Measurements from ENCODE around the gene DNHD1.

GRCh38 chr11:6596239-6596877 lies 99.3 kb downstream of the DNHD1 start:
- TF ChIP-seq, protein P1, sequence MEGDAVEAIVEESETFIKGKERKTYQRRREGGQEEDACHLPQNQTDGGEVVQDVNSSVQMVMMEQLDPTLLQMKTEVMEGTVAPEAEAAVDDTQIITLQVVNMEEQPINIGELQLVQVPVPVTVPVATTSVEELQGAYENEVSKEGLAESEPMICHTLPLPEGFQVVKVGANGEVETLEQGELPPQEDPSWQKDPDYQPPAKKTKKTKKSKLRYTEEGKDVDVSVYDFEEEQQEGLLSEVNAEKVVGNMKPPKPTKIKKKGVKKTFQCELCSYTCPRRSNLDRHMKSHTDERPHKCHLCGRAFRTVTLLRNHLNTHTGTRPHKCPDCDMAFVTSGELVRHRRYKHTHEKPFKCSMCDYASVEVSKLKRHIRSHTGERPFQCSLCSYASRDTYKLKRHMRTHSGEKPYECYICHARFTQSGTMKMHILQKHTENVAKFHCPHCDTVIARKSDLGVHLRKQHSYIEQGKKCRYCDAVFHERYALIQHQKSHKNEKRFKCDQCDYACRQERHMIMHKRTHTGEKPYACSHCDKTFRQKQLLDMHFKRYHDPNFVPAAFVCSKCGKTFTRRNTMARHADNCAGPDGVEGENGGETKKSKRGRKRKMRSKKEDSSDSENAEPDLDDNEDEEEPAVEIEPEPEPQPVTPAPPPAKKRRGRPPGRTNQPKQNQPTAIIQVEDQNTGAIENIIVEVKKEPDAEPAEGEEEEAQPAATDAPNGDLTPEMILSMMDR (CRISPR knock-in tag; IDR thresholded peaks at IDR 0.05): no peak
- TF ChIP-seq SIN3B (IDR thresholded peaks at IDR 0.05; ENCODE audit: low read length): no peak
- no peak for TF ChIP-seq ZBTB21 (CRISPR knock-in tag; IDR thresholded peaks at IDR 0.05)

Measured in HepG2 (cell line).